GM18867 (cell line): ENCODE data around the gene SLC12A2.

ENCODE experiments used
- ATAC-seq: cut with Tn5 transposase; IDR thresholded peaks from one replicate; pipeline ENCODE4 v1.9.1; 2021; ENCODE audit warnings: mild to moderate bottlenecking, moderate library complexity; ENCODE audit not compliant: unreplicated experiment

Gene SLC12A2

DNA sequence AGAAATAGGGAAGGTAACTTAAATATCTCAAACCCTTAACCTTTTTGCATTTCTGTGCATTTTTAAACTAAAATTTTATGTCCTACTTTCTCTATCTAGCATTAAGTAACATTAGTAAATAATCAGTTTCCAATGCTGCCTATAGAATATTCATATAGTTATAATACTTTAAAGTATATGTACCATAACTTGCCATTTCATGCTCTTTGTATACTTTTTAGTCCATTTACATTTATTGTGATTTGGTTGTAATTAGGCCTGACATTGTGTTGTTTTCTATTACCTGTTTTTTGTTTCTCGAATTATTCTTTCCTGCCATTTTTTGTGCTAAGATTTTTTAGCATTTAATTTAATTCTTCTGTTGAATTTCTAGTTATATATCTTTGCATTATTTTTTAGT is 13.7 kb downstream of the SLC12A2 start:
- no peak for ATAC-seq

DNA sequence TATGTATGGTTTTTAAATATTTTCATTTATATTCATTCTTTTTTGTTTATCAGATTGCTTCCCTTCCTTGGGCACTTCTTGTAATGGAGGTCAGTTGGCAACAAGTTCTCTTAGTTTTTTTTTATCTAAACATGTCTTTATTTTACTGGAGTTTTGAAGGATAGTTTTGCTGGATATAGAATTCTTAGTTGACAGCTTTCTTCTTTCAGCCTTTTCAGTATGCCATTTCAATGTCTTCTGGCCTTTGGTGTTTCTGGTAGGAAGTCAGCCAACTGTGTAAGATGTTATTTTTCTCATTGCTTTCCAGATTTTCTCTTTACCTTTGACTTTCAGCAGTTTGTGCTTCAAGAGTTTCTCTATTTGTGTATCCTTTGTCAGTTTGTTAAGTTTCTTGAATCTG is 14.2 kb downstream of the SLC12A2 start:
- ATAC-seq, result no peak

DNA sequence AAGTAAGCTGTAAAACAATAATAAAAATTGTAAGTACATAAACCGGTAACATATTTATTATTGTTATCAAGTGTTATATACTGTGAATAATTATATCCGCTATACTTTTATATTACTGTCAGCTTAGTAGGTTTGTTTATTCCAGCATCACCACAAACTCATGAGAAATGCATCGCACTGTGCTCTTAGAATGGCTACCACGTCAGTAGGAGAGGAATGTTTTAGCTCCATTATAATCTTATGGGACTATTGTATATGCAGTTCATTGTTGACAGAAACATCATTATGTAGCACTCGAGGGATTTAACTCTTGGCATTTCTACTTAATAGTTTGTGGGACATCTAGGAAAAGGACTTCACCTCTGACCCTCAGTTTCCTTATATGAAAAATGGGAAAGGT is 16.4 kb downstream of the SLC12A2 start:
- ATAC-seq, result no peak

DNA sequence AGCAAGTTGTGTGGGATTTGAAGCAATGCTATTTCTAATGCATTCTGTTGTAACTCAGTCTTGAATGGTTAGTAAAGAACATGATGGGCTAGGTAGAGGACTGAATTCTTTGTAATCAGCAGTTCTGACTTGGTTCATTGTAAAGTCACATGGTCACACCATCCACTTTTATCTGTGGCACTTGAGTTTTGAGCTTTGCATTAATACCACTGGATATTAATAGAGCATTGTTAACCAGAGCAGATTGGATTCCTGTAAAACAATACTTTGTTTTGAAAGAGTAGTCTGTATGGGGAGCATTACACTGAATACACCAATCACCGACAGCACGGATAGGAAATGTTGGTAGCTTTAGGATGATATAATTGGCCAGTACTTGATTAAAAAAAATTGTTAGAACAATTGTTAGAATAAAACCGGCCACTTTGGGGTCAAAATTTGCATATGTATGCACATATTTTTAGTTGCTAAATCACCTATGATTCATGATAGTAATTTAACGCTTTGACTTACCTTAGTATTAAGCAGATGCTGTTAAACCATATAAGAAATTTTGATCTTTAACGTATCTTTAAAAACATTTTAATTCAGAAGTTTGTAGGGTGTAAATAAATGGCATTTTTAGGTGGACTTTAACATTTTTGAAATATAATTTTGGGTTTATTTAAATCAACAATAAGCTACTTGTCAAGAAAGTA is 17.4 kb downstream of the SLC12A2 start:
- ATAC-seq, result no peak

DNA sequence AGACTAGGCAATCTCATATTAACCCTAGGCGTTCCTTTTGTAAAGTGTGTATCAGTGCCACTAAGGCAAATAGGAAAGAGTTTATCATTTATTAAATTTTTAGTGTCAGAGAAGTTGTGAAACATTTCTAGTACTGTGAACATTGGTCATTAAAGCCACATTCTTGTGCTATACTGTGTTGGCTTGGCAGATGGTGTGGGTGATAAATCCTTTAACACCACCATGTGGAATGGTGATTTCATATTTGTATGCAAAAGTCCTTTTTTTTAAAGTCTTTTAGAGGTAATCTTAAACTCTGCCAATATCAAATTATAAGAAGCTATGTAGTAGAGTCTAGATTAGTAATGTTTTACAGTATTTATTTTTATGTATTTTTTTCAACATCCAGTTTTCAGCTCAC is 18.1 kb downstream of the SLC12A2 start:
- ATAC-seq, result no peak

DNA sequence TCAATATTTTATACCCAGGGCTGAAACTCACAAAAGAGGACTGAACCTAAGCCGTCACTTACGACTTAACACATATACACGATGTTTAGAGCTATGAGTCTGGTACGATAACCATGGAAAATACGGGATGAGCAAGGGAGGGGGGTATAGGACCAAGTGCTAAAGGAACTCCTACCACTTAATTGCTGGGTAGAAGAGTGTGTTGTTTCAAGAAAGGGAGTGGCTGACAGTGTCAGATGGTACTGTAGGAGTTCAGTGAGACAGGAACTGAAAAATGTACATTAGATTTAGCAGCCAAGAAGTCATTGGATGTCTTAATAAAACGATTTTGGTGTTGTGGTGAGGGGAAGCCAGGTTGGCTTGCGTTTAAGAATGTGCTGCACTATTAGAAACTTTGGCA is 21.6 kb downstream of the SLC12A2 start:
- no peak for ATAC-seq

DNA sequence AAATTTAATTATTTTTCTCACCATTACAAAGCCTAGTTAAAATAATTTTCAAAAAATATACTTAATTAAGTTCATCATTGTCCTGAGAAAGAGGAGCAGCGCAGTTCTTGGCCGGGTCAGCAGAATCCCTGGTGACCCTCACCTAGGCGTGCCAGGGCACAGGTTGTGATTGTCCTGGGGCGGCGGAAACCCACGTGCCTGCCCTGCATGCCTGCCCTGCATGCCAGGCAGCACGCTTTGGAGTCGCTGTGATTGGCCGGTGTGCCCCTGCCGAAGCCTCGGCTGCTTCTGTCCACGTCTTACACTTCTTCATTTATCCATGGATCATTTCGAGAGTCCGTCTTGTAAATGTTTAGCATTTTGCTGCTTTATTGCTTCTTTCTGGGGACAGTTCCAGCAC is 25.6 kb downstream of the SLC12A2 start:
- no peak for ATAC-seq

DNA sequence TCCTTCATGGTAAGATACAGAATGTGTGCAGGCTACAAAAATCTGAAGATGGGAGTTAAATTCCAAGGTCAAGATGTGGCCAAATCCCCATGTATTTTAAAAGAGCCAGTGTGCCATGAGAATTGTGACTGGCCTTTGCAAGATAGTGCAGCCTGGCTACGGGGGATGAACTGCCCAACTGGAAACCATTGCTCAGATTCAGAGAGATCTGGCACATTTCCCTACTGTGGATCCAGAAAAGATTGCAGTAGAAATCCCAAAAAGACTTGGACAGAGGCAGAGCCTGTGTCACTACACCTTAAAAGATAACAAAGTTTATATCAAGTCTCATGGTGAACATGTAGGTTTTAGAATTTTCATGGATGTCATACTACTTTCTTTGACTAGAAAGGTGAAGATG is 26.2 kb downstream of the SLC12A2 start:
- no peak for ATAC-seq

DNA sequence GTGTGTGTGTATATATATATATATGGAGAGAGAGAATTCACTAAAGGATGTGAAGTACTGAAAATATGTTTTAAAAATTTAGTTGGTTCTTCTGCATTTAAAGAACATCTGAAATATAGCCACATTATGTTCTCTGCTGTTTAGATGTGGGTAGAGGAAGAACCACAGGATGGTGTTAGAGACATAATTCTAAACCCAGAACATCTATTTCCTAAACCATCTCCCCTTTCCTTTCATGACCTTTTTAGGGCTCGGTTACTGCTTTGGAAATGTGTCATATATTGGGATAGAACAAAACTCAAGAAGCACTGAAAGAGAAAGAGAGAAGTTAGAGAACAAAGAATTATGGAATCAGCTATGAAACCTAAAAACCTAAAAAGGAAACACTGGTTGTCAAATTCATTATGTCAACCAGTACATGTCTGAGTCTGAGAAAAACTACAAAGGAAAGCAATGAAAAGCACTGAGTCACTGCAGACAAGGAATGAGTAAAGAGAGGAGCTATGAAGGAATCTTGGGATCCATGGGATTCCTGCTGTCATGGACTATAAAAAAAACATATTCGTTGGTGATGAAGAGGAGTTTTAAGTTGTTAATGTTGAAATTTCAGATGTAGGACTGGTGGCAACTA is 28.4 kb downstream of the SLC12A2 start:
- ATAC-seq, result no peak

DNA sequence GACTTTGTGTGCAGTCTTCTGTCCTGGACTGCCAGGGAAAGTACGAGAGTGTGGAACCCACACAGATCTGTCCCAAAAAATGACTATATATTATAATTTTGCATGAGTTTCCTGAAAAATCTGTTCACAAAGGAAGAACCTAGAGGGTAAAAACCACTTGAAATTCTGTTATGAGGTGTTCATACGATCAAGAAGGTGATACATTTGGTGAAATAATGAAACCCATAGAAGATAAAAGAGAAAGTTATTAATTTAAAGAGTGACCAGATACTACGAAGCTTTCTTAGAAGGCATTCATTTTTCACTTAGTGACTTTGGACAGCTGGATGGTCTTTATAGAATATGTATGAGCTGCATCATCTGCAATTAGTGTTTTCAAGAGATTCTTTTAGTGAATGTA is 32.9 kb downstream of the SLC12A2 start:
- no peak for ATAC-seq

DNA sequence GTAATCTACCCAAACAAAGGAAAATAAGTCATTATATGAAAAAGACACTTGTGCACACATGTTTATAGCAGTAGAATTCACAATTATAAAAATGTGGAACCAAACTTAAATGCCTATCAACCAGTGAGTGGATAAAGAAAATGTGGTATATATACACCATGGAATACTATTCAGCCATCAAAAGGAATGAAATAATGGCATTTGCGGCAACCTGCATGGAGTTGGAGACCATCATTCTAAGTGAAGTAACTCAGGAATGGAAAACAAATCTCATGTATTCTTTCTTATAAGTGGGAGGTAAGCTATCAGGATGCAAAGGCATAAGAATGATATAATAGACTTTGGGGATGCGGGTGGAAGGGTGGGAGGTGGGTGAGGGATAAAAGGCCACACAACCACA is 34.6 kb downstream of the SLC12A2 start:
- ATAC-seq, result no peak

DNA sequence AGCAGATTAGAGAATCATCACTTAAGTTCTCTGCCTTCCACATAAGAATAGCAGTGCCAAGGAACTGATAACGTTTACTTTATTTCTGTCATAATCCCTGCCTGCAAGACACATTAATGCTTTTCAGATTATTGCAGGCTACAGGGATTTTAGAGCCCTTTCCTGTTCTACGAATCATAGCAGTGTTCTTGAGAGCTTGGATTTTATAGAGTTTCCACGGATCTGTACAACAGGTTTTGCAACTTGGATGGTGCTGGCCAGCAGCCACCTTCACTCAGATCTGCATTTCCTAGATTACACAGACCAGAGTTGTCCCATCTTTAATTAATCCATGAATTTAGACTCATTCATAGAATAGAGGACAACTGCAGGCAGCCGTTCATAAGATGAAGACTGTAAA is 38.1 kb downstream of the SLC12A2 start:
- no peak for ATAC-seq

DNA sequence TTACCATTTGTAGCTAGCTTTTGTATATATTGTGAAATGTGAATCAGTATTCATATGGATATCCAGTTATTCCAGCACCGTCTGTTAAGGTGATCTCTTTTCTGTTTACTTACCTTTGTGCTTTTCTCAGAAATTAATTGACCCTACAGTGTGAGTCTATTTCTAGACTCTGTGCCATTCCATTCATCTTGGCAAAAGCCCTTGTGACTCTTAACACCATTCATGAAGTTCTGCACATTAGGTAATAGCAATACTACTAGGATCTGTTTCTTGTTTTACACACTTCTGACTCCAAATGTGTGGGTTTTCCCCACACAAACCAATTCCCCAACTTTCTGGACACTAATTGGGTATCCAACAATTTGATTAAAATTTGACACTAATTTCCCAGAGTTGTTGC is 40.4 kb downstream of the SLC12A2 start:
- no peak for ATAC-seq

DNA sequence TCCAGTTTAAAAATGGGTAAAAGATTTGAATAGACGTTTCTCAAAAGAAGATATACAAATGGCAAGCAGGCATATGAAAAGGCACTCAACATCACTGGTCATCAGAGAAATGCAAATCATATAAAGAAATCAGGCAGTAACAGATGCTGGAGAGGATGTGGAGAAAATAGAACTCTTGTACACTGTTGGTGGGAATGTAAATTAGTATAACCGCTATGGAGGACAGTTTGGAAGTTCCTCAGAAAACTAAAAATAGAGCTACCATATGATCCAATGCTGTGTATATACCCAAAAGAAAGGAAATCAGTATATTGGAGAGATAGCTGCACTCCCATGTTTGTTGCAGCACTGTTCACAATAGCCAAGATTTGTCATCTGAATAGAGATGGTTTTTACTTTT is 42.7 kb downstream of the SLC12A2 start:
- ATAC-seq, result no peak

DNA sequence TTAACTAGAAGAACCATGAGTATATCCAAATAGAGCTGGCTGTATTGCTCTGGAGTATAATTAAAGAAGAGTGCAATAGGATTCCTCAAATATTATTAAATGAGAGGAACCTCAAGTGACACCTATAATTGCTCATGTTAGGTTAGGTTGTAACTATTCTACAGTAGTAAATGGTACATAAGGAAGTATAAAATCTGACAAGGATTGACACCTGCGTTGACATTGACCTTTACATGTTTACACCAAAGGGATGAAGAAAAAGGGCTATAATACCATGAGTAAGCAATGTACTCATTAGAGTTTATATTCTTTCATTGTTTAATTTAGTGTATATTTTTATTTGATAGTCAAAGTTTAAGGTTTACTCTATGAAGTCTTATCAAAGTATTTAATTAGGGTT is 48.9 kb downstream of the SLC12A2 start:
- ATAC-seq, result no peak

DNA sequence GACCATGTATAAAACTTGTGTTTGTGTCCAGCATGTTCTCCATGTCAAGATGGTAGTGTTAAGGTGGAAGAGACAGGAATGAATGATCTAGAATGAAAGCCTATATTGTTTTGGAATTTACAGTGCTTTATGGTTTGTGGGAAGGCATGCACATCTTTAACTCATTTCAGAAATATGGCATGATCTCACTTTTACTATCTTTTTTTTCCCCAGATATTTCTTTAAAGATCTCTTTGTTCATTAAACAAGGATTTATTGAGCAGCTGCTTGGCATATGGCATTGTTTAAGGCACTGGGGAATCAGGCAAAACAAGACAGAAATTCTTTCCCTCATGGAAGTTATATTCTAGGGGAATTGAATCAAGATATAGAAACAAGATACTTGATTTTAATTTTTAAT is 51.7 kb downstream of the SLC12A2 start:
- ATAC-seq, result no peak

DNA sequence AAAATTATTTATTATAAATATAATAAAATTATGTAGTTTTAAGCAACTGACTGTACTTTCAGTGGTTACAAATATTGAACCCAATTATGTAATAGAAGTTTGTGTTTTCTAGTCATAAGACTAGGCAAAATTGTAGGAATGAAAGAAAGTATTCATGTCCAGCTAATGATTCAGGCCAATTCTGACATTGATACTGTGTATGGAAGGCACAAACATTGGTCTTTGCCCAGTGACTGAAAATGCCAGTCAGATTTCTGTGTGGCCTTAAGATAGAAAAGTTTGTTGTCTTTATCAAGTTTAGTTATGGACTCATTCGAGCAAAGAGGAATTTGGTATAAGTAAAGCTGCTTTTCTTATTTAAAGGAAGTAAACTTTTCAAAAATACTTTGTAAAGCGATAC is 60.3 kb downstream of the SLC12A2 start:
- ATAC-seq, result no peak

DNA sequence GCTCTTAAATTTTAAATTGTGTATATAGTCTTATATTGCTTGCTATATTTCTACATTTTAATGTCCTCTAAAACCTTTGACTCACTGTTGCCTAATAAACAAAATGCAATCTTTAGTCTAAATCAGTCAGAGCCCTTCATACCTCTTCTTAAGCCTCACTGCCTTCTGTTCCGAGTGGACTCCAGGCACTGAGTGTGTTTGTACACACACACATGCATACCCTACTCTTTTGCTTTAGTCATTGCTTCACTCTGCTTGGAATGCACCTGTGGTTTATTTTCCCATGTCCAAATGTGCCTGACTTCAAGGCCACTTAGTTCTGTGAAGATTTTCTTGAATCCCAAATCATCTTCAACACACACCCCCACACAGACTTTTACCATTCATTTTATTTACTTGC is 60.9 kb downstream of the SLC12A2 start:
- no peak for ATAC-seq

DNA sequence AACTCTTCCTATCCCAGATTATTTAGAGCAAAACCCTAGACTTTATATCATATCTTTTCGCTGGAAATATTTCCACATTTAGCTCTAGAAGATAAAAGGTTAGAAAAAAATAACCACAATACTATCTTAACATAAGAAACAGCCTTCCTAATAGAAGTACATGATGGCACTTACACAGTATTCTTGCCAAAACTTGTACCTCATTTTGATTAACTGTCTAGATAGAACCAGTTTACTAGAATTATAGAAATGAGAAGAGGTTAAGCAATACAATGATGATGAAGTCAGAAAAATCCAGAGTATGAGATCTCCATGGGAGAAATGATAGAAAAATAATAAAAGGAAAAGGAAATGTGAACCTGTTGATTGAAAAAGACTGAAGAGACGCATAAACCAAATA is 63.1 kb downstream of the SLC12A2 start:
- ATAC-seq, result no peak

DNA sequence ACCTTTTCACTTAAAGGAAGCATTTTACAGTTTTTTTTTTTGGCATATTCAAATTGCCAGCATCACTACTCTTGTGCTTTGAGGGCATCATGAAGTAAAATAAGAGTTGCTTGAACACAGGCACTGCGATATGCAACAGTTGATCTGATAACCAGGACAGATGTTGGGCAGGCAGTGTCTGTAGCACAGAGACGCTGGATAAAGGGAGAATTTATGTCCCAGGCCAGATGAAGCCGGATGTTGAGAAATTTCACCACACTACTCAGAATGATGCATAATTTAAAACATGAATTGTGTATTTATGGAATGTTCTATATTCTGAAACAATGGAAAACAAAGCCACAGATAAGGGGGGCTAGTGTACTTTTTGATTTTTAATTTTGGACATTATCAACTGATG is 71.4 kb downstream of the SLC12A2 start:
- ATAC-seq, result no peak

DNA sequence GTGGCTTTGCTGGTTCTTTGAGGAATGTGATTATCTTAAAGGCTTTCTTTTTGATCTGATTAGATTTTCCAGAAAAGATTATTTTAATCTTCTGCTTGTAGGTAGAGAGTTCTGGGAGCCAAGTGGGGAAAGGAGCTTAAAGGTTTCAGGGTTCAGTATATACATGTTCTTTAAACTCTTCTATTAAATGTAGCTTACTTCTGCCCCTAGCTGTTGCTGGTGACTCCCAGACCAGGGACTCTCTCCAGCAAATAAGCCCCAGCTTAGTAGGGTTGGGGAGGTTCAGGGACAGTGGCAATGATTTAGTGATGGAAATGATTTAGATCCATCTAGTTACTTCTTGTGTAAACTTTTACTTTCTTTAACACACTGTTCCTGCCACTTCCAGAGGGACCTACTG is 72.2 kb downstream of the SLC12A2 start:
- no peak for ATAC-seq

DNA sequence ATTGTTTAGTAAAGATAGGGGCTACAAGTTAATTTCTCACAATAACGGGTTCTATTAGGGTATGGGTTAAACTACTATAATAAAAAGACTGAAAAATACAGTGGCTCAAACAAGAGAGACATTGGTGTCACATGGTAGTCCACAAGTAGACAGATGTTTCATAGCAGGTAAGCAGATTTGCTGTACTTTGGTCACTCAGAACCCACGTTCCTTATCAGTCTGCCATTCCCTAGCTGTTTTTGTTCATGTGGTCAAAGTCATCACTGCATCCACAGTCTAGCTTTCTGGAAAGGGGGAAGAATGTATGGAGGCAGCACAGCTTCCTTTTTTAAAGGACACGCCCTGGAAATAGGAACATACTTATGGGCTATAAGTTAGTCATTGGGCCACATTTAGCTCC is 73.0 kb downstream of the SLC12A2 start:
- no peak for ATAC-seq

DNA sequence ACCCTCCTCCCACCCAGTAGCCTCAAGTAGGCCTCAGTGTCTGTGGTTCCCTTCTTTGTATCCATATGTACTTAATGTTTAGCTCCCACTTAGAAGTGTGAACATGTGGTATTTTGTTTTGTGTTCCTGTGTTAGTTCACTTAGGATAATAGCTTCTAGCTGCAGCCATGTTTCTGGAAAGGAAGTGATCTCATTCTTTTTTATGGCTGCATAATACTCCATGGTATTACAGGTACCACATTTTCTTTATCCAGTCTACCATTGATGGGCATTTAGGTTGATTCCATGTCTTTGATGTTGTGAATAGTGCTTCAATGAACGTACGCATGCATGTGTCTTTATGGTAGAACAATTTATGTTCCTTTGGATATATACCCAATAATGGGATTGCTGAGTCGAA is 74.8 kb downstream of the SLC12A2 start:
- ATAC-seq, result no peak
